Thoracic aorta (tissue), 2 donors: ENCODE measurements around the gene ISOC2. TPM values are rescaled to one million over a fixed set of nuclear protein-coding genes. Genes with fewer than 3 reads are reported as not detected.

ENCODE experiments used
- ATAC-seq: fragments of 150-250 bp; one replicate; pipeline ENCODE4 v1.8.0; 2017; ENCODE audit warnings: low read depth; ENCODE audit not compliant: insufficient number of reproducible peaks, low FRiP score
- DNase-seq: peaks from one replicate; pipeline ENCODE4 v3.0.0-alpha.2; 2020; ENCODE audit warnings: low spot score
- H3K27ac ChIP-seq, 2 donors: fragments of 200-600 bp; sonication (generic); 1 replicate in 1 of 2; 2 replicates in 1 of 2; pipeline ENCODE4 v1.5.1; 2016; ENCODE audit warnings: mild to moderate bottlenecking in 2 of 2, moderate library complexity in 2 of 2
- H3K27me3 ChIP-seq: fragments of 200-600 bp; sonication (generic); replicated peaks from 2 replicates; pipeline ENCODE4 v1.6.0; 2016; ENCODE audit warnings: mild to moderate bottlenecking; ENCODE audit not compliant: insufficient read depth
- H3K36me3 ChIP-seq: fragments of 200-600 bp; sonication (generic); one replicate; pipeline ENCODE4 v1.5.1; 2016
- H3K4me1 ChIP-seq, 2 donors: fragments of 200-600 bp; sonication (generic); 1 replicate in 1 of 2; 2 replicates in 1 of 2; pipeline versions ENCODE4 v1.5.1 to v1.6.0; 2016; ENCODE audit warnings: low read depth in 2 of 2, mild to moderate bottlenecking in 1 of 2; ENCODE audit not compliant: control insufficient read depth in 1 of 2
- H3K4me3 ChIP-seq: fragments of 200-600 bp; sonication (generic); 2 replicates; pipeline ENCODE4 v1.5.1; 2016; ENCODE audit warnings: mild to moderate bottlenecking
- H3K9me3 ChIP-seq: fragments of 200-600 bp; sonication (generic); 2 replicates; pipeline ENCODE4 v1.5.1; 2016
- CTCF ChIP-seq: fragments of 200-600 bp; sonication (generic); IDR thresholded peaks from one replicate; pipeline ENCODE4 v1.5.1; 2019; ENCODE audit warnings: antibody characterized with exemption
- total RNA-seq, 2 donors: library from RNA; depleted of rRNA; stranded (reverse); fragments of >200 nt; gene quantifications; one replicate each; pipeline versions ENCODE4 v1.1.0 to v1.2.3, GENCODE V29; 2016

The ISOC2 gene
- total RNA-seq, 2 donors from 2014 or later: 18.8 to 27.4 TPM

- Histone ChIP-seq H3K36me3 (no peaks in the 10 kb centered on the region), H3K4me1 (peaks cover 4 to 23% of the 10 kb centered on the region in 2 donors), H3K27ac (no peak overlapping the region), H3K4me3 (no peak overlapping the region), H3K27me3 (no peaks in the 10 kb centered on the region), H3K9me3 (no peaks in the 10 kb centered on the region)
- TF ChIP-seq CTCF: no peak
- ATAC-seq: no peak
- DNase-seq: no peak
Measured at GRCh38 chr19:55457683-55458457, 3.6 kb downstream of the ISOC2 start.

- no peak for DNase-seq
- ATAC-seq: no peak
- no peak overlapping the region for H3K27ac ChIP-seq
- H3K4me3 ChIP-seq: no peak overlapping the region
- no peaks in the 10 kb centered on the region for H3K9me3 ChIP-seq
- peaks cover 14 to 32% of the 10 kb centered on the region in 2 donors for H3K4me1 ChIP-seq
- no peaks in the 10 kb centered on the region for H3K36me3 ChIP-seq
- H3K27me3 ChIP-seq: no peaks in the 10 kb centered on the region
- TF ChIP-seq CTCF: no peak
Measured at GRCh38 chr19:55456347-55456746, 5.1 kb downstream of the ISOC2 start.

- no peak overlapping the region for H3K27ac ChIP-seq
- no peaks in the 10 kb centered on the region for H3K36me3 ChIP-seq
- DNase-seq (no peak), ATAC-seq (no peak)
- H3K4me3 ChIP-seq: no peak overlapping the region
- TF ChIP-seq CTCF: no peak
- peaks cover 13 to 32% of the 10 kb centered on the region in 2 donors for H3K4me1 ChIP-seq
- H3K9me3 ChIP-seq: no peaks in the 10 kb centered on the region
- H3K27me3 ChIP-seq: no peaks in the 10 kb centered on the region
Measured at GRCh38 chr19:55455576-55456235, 5.7 kb downstream of the ISOC2 start.

- Histone ChIP-seq H3K27ac (no peak overlapping the region), H3K4me3 (no peak overlapping the region), H3K9me3 (no peaks in the 10 kb centered on the region), H3K4me1 (peaks cover 10 to 23% of the 10 kb centered on the region in 2 donors), H3K36me3 (no peaks in the 10 kb centered on the region), H3K27me3 (no peaks in the 10 kb centered on the region)
- DNase-seq: no peak
- TF ChIP-seq CTCF: no peak
- no peak for ATAC-seq
Measured at GRCh38 chr19:55454787-55455243, 6.6 kb downstream of the ISOC2 start.

- ATAC-seq: no peak
Measured at GRCh38 chr19:55453511-55454260, 7.8 kb downstream of the ISOC2 start.

More at GRCh38 chr19:55453511-55454260, 7.8 kb downstream of the ISOC2 start:
- H3K9me3 ChIP-seq: no peaks in the 10 kb centered on the region
- no peak overlapping the region for H3K27ac ChIP-seq
- H3K4me1 ChIP-seq: peaks cover 10 to 19% of the 10 kb centered on the region in 2 donors
- TF ChIP-seq CTCF: no peak
- no peaks in the 10 kb centered on the region for H3K27me3 ChIP-seq
- H3K36me3 ChIP-seq: no peaks in the 10 kb centered on the region
- DNase-seq: no peak
- H3K4me3 ChIP-seq: no peak overlapping the region
